B cell (primary cell): ENCODE measurements around the gene HYAL1. TPM values are rescaled to one million over a fixed set of nuclear protein-coding genes. Genes with fewer than 3 reads are reported as not detected.

ENCODE experiments used
- ATAC-seq: fragments of 200-7000 bp; cut with Tn5 transposase; one replicate; pipeline ENCODE4 v1.10.0; 2021; ENCODE audit warnings: low read depth, mild to moderate bottlenecking, moderate number of reproducible peaks, moderate library complexity
- CTCF ChIA-PET: fragments of 350-600 bp; sonication (Branson Sonifier 250); formaldehyde crosslinking; loops from one replicate; lab custom pipeline; 2021; ENCODE audit warnings: antibody characterized with exemption, inconsistent platforms; lab: Charles Lee
- POLR2A ChIA-PET: fragments of 350-600 bp; sonication (Branson Sonifier 250); formaldehyde crosslinking; loops from one replicate; lab custom pipeline; 2021; ENCODE audit warnings: antibody characterized with exemption; lab: Charles Lee
- DNase-seq: peaks from one replicate; pipeline ENCODE4 v3.0.0; 2013
- H2AFZ ChIP-seq: 2 replicates; pipeline ENCODE4 v1.6.1; 2012; ENCODE audit warnings: mild to moderate bottlenecking, low read depth, low read length; ENCODE audit not compliant: insufficient read depth, poor library complexity, severe bottlenecking
- H3K27ac ChIP-seq, 2 donors: 1 replicate in 1 of 2; 2 replicates in 1 of 2; pipeline ENCODE4 v1.5.1; 2012 to 2013; ENCODE audit warnings: low read length in 2 of 2, mild to moderate bottlenecking in 2 of 2, moderate library complexity in 1 of 2
- H3K27me3 ChIP-seq, 4 experiments: fragments of 200-600 bp in 1 of 4; sonication (generic) in 1 of 4; replicated peaks in 1 of 4; 1 replicate in 2 of 4; 2 replicates in 2 of 4; pipeline versions ENCODE4 v1.6.1 to v1.7.0; 2013 to 2016; ENCODE audit warnings: low read length in 3 of 4, mild to moderate bottlenecking in 2 of 4, mixed read lengths in 1 of 4, moderate library complexity in 1 of 4; ENCODE audit not compliant: insufficient read depth in 4 of 4, control insufficient read depth in 3 of 4; ENCODE audit errors: control extremely low read depth in 1 of 4
- H3K36me3 ChIP-seq, 2 experiments: replicated peaks in 1 of 2; 1 replicate in 1 of 2; 2 replicates in 1 of 2; pipeline versions ENCODE4 v1.6.1 to v1.7.1; 2013; ENCODE audit warnings: low read length in 1 of 2; ENCODE audit not compliant: insufficient read depth in 2 of 2, control insufficient read depth in 1 of 2; ENCODE audit errors: control extremely low read depth in 1 of 2, extremely low read depth in 1 of 2
- H3K4me1 ChIP-seq, 2 donors: fragments of 200-600 bp in 1 of 2; sonication (generic) in 1 of 2; 1 replicate in 1 of 2; 2 replicates in 1 of 2; pipeline versions ENCODE4 v1.5.1 to v1.6.1; 2013 to 2017; ENCODE audit warnings: low read length in 2 of 2; ENCODE audit not compliant: control insufficient read depth in 2 of 2, insufficient read depth in 2 of 2
- H3K4me2 ChIP-seq: replicated peaks from 2 replicates; pipeline ENCODE3; 2012; ENCODE audit warnings: mild to moderate bottlenecking, low read depth, low read length; ENCODE audit not compliant: poor library complexity, severe bottlenecking
- H3K4me3 ChIP-seq, 5 experiments: fragments of 200-600 bp in 1 of 5; sonication (generic) in 1 of 5; 1 replicate in 3 of 5; 2 replicates in 2 of 5; pipeline versions ENCODE4 v1.5.1 to v1.7.0; 2011 to 2016; ENCODE audit warnings: low read length in 4 of 5, mild to moderate bottlenecking in 4 of 5, low read depth in 2 of 5, control low read depth in 1 of 5, moderate library complexity in 1 of 5; ENCODE audit not compliant: insufficient read depth in 1 of 5; ENCODE audit errors: control extremely low read depth in 1 of 5, extremely low read depth in 1 of 5
- H3K79me2 ChIP-seq: fragments of 200-600 bp; sonication (generic); one replicate; pipeline ENCODE4 v1.6.0; 2016; ENCODE audit warnings: low read length; ENCODE audit not compliant: control insufficient read depth, insufficient read depth
- H3K9ac ChIP-seq: fragments of 200-600 bp; sonication (generic); 2 replicates; pipeline ENCODE4 v1.6.1; 2017; ENCODE audit warnings: mild to moderate bottlenecking, low read length, moderate library complexity
- H3K9me3 ChIP-seq, 3 donors: one replicate each; pipeline versions ENCODE4 v1.6.1 to v1.7.1; 2013; ENCODE audit warnings: low read length in 2 of 3; ENCODE audit not compliant: control insufficient read depth in 2 of 3, insufficient read depth in 1 of 3; ENCODE audit errors: control extremely low read depth in 1 of 3
- H4K20me1 ChIP-seq: 2 replicates; pipeline ENCODE4 v1.6.0; 2012; ENCODE audit warnings: mild to moderate bottlenecking, low read length; ENCODE audit not compliant: insufficient read depth, control insufficient read depth, poor library complexity, severe bottlenecking
- H3K27ac Mint-ChIP-seq: one replicate; pipeline ENCODE4 v1.8.0; 2021; ENCODE audit warnings: mixed read lengths
- H3K27me3 Mint-ChIP-seq: one replicate; pipeline ENCODE4 v1.8.0; 2021; ENCODE audit warnings: mixed read lengths
- H3K4me1 Mint-ChIP-seq: one replicate; pipeline ENCODE4 v1.8.0; 2021; ENCODE audit warnings: mixed read lengths
- H3K4me3 Mint-ChIP-seq: one replicate; pipeline ENCODE4 v1.8.0; 2021; ENCODE audit warnings: mixed read lengths
- H3K9me3 Mint-ChIP-seq: one replicate; pipeline ENCODE4 v1.8.0; 2022; ENCODE audit warnings: mixed read lengths; ENCODE audit not compliant: insufficient read depth
- EZH2 ChIP-seq: IDR thresholded peaks from 2 replicates; pipeline ENCODE4 v1.6.1; 2012; ENCODE audit warnings: borderline replicate concordance, low read depth, mild to moderate bottlenecking, moderate library complexity, low read length; ENCODE audit not compliant: insufficient read depth, poor library complexity, severe bottlenecking
- WGBS: methylation state at CpG from one replicate; pipeline ENCODE4 v1.1.5; 2013; ENCODE audit warnings: missing lambda C conversion rate; ENCODE audit not compliant: insufficient coverage; 5-methylcytosine and 5-hydroxymethylcytosine counted together
- intact Hi-C: fragments of 100-400 bp; cut with micrococcal nuclease; formaldehyde crosslinking; loops from one replicate; pipeline ENCODE4 v1.10.0; 2022
- polyA plus RNA-seq: library from polyadenylated mRNA; depleted of rRNA; stranded (reverse); fragments of >200 nt; gene quantifications from 2 replicates; pipeline ENCODE4 v1.2.3, GENCODE V29; 2012
- total RNA-seq, 2 donors: library from RNA; stranded (reverse); fragments of 120-200 nt in 1 of 2; gene quantifications; 1 replicate in 1 of 2; 2 replicates in 1 of 2; pipeline versions ENCODE4 v1.2.3 to v1.2.4, GENCODE V29; 2013 to 2022
- TF ChIP-seq, protein P1 (sequence below): fragments of 200-600 bp; IDR thresholded peaks from one replicate; pipeline ENCODE4 v1.8.0; 2022; ENCODE audit warnings: antibody characterized with exemption, mild to moderate bottlenecking

The HYAL1 gene
- total and polyA plus RNA-seq, 2 donors (not counting 1 experiment from before 2014, with no cell fraction given): 0.12 to 0.30 TPM

DNA sequence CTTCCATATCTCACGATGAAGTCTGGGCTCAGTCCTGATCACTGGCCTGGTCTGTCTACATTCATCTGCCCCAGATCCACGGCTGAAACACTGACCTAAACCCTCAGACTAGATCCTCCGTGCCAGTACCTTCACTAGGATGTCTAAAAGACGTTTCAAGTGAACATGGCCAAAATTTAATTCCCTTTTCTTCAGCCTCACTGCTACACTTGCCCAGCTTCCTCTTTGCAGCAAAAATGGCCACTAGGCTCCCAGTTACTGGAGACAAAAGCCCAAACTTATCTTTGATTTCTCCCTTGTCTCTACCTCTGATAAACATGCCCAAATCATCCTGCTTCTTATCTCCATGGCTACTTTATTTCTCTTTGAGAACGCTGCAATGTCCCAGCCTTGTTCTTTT lies 35.6 kb upstream of the HYAL1 start:
- CTCF ChIA-PET: interaction anchor here (2.0 to 3.9 kb wide), 2 partner anchors 10 to 11 kb away, joined by 4 to 37 read pairs; partner anchors contain the start of genes CYB561D2, NPRL2 and TUSC2
- peaks cover 0 to 10% of the 10 kb centered on the region in 2 experiments for H3K36me3 ChIP-seq
- Mint-ChIP-seq H3K4me1 (peaks cover 51% of the 10 kb centered on the region), H3K27me3 (no peaks in the 10 kb centered on the region), H3K27ac (peak overlapping the region; percentile 99), H3K4me3 (peak overlapping the region; percentile 96), H3K9me3 (no peaks in the 10 kb centered on the region)
- peak; percentile 64 for DNase-seq
- H3K4me2 ChIP-seq: peak overlapping the region; percentile 90
- H3K4me1 ChIP-seq: peaks cover 37 to 70% of the 10 kb centered on the region in 2 donors
- POLR2A ChIA-PET: interaction anchor here (0.7 to 6.1 kb wide), 9 partner anchors 9 to 1420 kb away, joined by 3 to 96 read pairs (median 7); partner anchors contain the start of genes ARIH2, CYB561D2, HYAL3 and IFRD2
- peak overlapping the region; percentile 74 for H2AFZ ChIP-seq
- no peaks in the 10 kb centered on the region for H3K27me3 ChIP-seq
- ATAC-seq: no peak
- WGBS: 3% methylated on average over 5 of the region's 5 CpGs
- intact Hi-C loops: loop anchor here (5.0 kb wide), 1 partner anchor 102 kb away; the partner anchor contains the start of gene GNAI2
- H3K27ac ChIP-seq: peak overlapping the region; percentile 97 to 98
- H3K4me3 ChIP-seq: peak overlapping the region; percentile 51 to 86 (median 68)
- no peak for TF ChIP-seq EZH2
- TF ChIP-seq, protein P1, sequence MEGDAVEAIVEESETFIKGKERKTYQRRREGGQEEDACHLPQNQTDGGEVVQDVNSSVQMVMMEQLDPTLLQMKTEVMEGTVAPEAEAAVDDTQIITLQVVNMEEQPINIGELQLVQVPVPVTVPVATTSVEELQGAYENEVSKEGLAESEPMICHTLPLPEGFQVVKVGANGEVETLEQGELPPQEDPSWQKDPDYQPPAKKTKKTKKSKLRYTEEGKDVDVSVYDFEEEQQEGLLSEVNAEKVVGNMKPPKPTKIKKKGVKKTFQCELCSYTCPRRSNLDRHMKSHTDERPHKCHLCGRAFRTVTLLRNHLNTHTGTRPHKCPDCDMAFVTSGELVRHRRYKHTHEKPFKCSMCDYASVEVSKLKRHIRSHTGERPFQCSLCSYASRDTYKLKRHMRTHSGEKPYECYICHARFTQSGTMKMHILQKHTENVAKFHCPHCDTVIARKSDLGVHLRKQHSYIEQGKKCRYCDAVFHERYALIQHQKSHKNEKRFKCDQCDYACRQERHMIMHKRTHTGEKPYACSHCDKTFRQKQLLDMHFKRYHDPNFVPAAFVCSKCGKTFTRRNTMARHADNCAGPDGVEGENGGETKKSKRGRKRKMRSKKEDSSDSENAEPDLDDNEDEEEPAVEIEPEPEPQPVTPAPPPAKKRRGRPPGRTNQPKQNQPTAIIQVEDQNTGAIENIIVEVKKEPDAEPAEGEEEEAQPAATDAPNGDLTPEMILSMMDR: no peak
- no peaks in the 10 kb centered on the region for H3K9me3 ChIP-seq
- peaks cover 19% of the 10 kb centered on the region for H4K20me1 ChIP-seq
- H3K9ac ChIP-seq: peak overlapping the region; percentile 89
- H3K79me2 ChIP-seq: peaks cover 53% of the 10 kb centered on the region
